GM23338 (cell line): Measurements from ENCODE around the gene CLEC3B. TPM values are rescaled to one million over a fixed set of nuclear protein-coding genes. Genes with fewer than 3 reads are reported as not detected.

Experiments used
- ATAC-seq: fragments of 200-7000 bp; cut with Tn5 transposase; 3 replicates; pipeline ENCODE4 v1.9.1; 2020
- DNase-seq: peaks from one replicate; pipeline ENCODE4 v3.0.0-alpha.2; 2015; ENCODE audit warnings: low spot score
- H2AFZ ChIP-seq: fragments of 200-600 bp; sonication (generic); 2 replicates; pipeline ENCODE4 v1.8.0; 2016; ENCODE audit warnings: antibody characterized with exemption, mild to moderate bottlenecking, moderate library complexity
- H3F3A ChIP-seq: fragments of 200-600 bp; sonication (generic); replicated peaks from 2 replicates; pipeline ENCODE4 v1.8.0; 2017; ENCODE audit warnings: antibody characterized with exemption, mixed run types, low read depth
- H3K27ac ChIP-seq: fragments of 200-600 bp; sonication (generic); 2 replicates; pipeline ENCODE4 v1.6.1; 2016; ENCODE audit warnings: low read depth
- H3K27me3 ChIP-seq: fragments of 200-600 bp; sonication (generic); 2 replicates; pipeline ENCODE4 v1.8.0; 2016; ENCODE audit warnings: mild to moderate bottlenecking, mixed run types, moderate library complexity; ENCODE audit not compliant: insufficient read depth
- H3K36me3 ChIP-seq: fragments of 200-600 bp; sonication (generic); 2 replicates; pipeline ENCODE4 v1.8.0; 2016; ENCODE audit warnings: mild to moderate bottlenecking; ENCODE audit not compliant: insufficient read depth
- H3K4me1 ChIP-seq: fragments of 200-600 bp; sonication (generic); 2 replicates; pipeline ENCODE4 v1.8.0; 2016; ENCODE audit warnings: mild to moderate bottlenecking, moderate library complexity; ENCODE audit not compliant: insufficient read depth
- H3K4me2 ChIP-seq: fragments of 200-600 bp; sonication (generic); 2 replicates; pipeline ENCODE4 v1.7.1; 2017; ENCODE audit warnings: mixed run types
- H3K4me3 ChIP-seq: fragments of 200-600 bp; sonication (generic); 2 replicates; pipeline ENCODE4 v1.6.1; 2016; ENCODE audit warnings: mixed run types
- H3K79me2 ChIP-seq: fragments of 200-600 bp; sonication (generic); replicated peaks from 2 replicates; pipeline ENCODE4 v1.8.0; 2017; ENCODE audit warnings: mild to moderate bottlenecking; ENCODE audit not compliant: insufficient read depth
- H3K9me2 ChIP-seq: fragments of 200-600 bp; sonication (generic); 2 replicates; pipeline ENCODE4 v1.8.0; 2017; ENCODE audit not compliant: insufficient read depth
- H4K20me1 ChIP-seq: fragments of 200-600 bp; sonication (generic); replicated peaks from 2 replicates; pipeline ENCODE4 v1.8.0; 2017; ENCODE audit warnings: mild to moderate bottlenecking; ENCODE audit not compliant: insufficient read depth
- H3K27ac Mint-ChIP-seq: 2 replicates; pipeline ENCODE4 v1.8.0; 2020; ENCODE audit warnings: inconsistent platforms, mild to moderate bottlenecking, moderate library complexity, mixed read lengths
- H3K27me3 Mint-ChIP-seq: 3 replicates; pipeline ENCODE4 v1.8.0; 2022; ENCODE audit warnings: low read depth, mild to moderate bottlenecking, moderate library complexity, mixed read lengths, inconsistent platforms; ENCODE audit not compliant: insufficient read depth, poor library complexity
- H3K36me3 Mint-ChIP-seq: 3 replicates; pipeline ENCODE4 v1.8.0; 2021; ENCODE audit warnings: low read depth, mild to moderate bottlenecking, inconsistent platforms, moderate library complexity, mixed read lengths
- H3K4me1 Mint-ChIP-seq: 3 replicates; pipeline ENCODE4 v1.8.0; 2020; ENCODE audit warnings: mild to moderate bottlenecking, inconsistent platforms, mixed read lengths
- H3K4me3 Mint-ChIP-seq: 3 replicates; pipeline ENCODE4 v1.8.0; 2021; ENCODE audit warnings: moderate library complexity, mild to moderate bottlenecking, inconsistent platforms, mixed read lengths
- H3K9me3 Mint-ChIP-seq: 3 replicates; pipeline ENCODE4 v1.8.0; 2020; ENCODE audit warnings: moderate library complexity, mild to moderate bottlenecking, inconsistent platforms, mixed read lengths
- CREB1 ChIP-seq: fragments of 250-450 bp; sonication (Bioruptor Pico); IDR thresholded peaks from 2 replicates; pipeline ENCODE4 v1.5.0; 2020; ENCODE audit warnings: low read depth, mild to moderate bottlenecking, moderate library complexity
- EZH2 ChIP-seq: fragments of 200-600 bp; sonication (generic); IDR thresholded peaks from one replicate; pipeline ENCODE4 v1.8.0; 2017; ENCODE audit warnings: antibody characterized with exemption, mild to moderate bottlenecking, low read depth; ENCODE audit not compliant: unreplicated experiment
- EZH2phosphoT487 ChIP-seq: fragments of 200-600 bp; sonication (generic); IDR thresholded peaks from one replicate; pipeline ENCODE4 v1.8.1; 2018; ENCODE audit warnings: antibody characterized with exemption; ENCODE audit not compliant: unreplicated experiment
- JUNB ChIP-seq: IDR thresholded peaks from one replicate; pipeline ENCODE4 v1.6.1; 2016; ENCODE audit warnings: antibody characterized with exemption; ENCODE audit not compliant: unreplicated experiment
- NANOG ChIP-seq: IDR thresholded peaks from 2 replicates; pipeline ENCODE4 v1.6.1; 2016; ENCODE audit warnings: antibody characterized with exemption, borderline replicate concordance
- POLR2AphosphoS5 ChIP-seq: IDR thresholded peaks from 2 replicates; pipeline ENCODE4 v1.6.1; 2016; ENCODE audit warnings: antibody characterized with exemption, low read depth
- STAT1 ChIP-seq: IDR thresholded peaks from one replicate; pipeline ENCODE4 v1.6.1; 2016; ENCODE audit warnings: antibody characterized with exemption; ENCODE audit not compliant: unreplicated experiment
- ZNF114 ChIP-seq: fragments of 250-450 bp; sonication (Bioruptor Pico); IDR thresholded peaks from 2 replicates; pipeline ENCODE4 v1.5.0; 2020; ENCODE audit warnings: mild to moderate bottlenecking, moderate library complexity
- ZNF331 ChIP-seq: fragments of 250-450 bp; sonication (Bioruptor Pico); IDR thresholded peaks from 2 replicates; pipeline ENCODE4 v1.5.0; 2020; ENCODE audit warnings: low read depth, mild to moderate bottlenecking, moderate library complexity
- ZNF462 ChIP-seq: fragments of 250-450 bp; sonication (Bioruptor Pico); IDR thresholded peaks from 2 replicates; pipeline ENCODE4 v1.5.0; 2020; ENCODE audit warnings: mild to moderate bottlenecking, moderate library complexity
- polyA plus RNA-seq: library from polyadenylated mRNA; unstranded; fragments of >200 nt; fragmentation: Nextera tagmentation; extraction: Ambion mirVana; gene quantifications from 2 replicates; pipeline ENCODE4 v1.2.1, GENCODE V29; 2016
- total RNA-seq: library from RNA; depleted of rRNA; stranded (reverse); fragments of >200 nt; shearing (Covaris generic); gene quantifications from 2 replicates; pipeline ENCODE4 v1.2.3, GENCODE V29; 2014
- TF ChIP-seq, protein P1 (sequence below): IDR thresholded peaks from 2 replicates; pipeline ENCODE4 v1.6.1; 2016; ENCODE audit warnings: antibody characterized with exemption
- TF ChIP-seq, protein P2 (sequence below), 2 experiments: fragments of 200-600 bp in 1 of 2; sonication (generic) in 1 of 2; conservative IDR thresholded peaks; 2 replicates each; pipeline versions ENCODE4 v1.5.1 to v1.6.1; 2016 to 2017; ENCODE audit warnings: antibody characterized with exemption in 2 of 2, low read depth in 2 of 2, mild to moderate bottlenecking in 2 of 2, moderate library complexity in 1 of 2

CLEC3B gene
- total and polyA plus RNA-seq, 2 experiments from 2014 or later = not detected

- H3K9me2 ChIP-seq = no peaks in the 10 kb centered on the region
- Mint-ChIP-seq H3K9me3 (peaks cover 8% of the 10 kb centered on the region), H3K4me3 (no peak overlapping the region), H3K27ac (no peak overlapping the region), H3K27me3 (no peaks in the 10 kb centered on the region), H3K4me1 (peaks cover under 1% of the 10 kb centered on the region; the same call in 2 of the 3 replicates), H3K36me3 (peaks cover 94% of the 10 kb centered on the region)
- no peak overlapping the region for H2AFZ ChIP-seq
- peaks cover 12% of the 10 kb centered on the region for H3K79me2 ChIP-seq
- peaks cover 12% of the 10 kb centered on the region for H4K20me1 ChIP-seq
- no peak overlapping the region for H3K4me2 ChIP-seq
- no peaks in the 10 kb centered on the region for H3K27me3 ChIP-seq
- H3K4me1 ChIP-seq = no peaks in the 10 kb centered on the region
- H3K27ac ChIP-seq = no peak overlapping the region
- H3K4me3 ChIP-seq = no peak overlapping the region
- TF ChIP-seq NANOG (no peak), ZNF114 (CRISPR knock-in tag) (no peak), STAT1 (no peak), ZNF331 (CRISPR knock-in tag) (no peak), EZH2phosphoT487 (no peak)
- TF ChIP-seq, protein P1, sequence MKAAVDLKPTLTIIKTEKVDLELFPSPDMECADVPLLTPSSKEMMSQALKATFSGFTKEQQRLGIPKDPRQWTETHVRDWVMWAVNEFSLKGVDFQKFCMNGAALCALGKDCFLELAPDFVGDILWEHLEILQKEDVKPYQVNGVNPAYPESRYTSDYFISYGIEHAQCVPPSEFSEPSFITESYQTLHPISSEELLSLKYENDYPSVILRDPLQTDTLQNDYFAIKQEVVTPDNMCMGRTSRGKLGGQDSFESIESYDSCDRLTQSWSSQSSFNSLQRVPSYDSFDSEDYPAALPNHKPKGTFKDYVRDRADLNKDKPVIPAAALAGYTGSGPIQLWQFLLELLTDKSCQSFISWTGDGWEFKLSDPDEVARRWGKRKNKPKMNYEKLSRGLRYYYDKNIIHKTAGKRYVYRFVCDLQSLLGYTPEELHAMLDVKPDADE = no peak
- TF ChIP-seq, protein P2, sequence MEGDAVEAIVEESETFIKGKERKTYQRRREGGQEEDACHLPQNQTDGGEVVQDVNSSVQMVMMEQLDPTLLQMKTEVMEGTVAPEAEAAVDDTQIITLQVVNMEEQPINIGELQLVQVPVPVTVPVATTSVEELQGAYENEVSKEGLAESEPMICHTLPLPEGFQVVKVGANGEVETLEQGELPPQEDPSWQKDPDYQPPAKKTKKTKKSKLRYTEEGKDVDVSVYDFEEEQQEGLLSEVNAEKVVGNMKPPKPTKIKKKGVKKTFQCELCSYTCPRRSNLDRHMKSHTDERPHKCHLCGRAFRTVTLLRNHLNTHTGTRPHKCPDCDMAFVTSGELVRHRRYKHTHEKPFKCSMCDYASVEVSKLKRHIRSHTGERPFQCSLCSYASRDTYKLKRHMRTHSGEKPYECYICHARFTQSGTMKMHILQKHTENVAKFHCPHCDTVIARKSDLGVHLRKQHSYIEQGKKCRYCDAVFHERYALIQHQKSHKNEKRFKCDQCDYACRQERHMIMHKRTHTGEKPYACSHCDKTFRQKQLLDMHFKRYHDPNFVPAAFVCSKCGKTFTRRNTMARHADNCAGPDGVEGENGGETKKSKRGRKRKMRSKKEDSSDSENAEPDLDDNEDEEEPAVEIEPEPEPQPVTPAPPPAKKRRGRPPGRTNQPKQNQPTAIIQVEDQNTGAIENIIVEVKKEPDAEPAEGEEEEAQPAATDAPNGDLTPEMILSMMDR (conservative IDR thresholded peaks at IDR 0.05; ENCODE audit: low read depth in 2 of 2) = no peak
- H3K36me3 ChIP-seq = peaks cover 58% of the 10 kb centered on the region
- ATAC-seq (no peak), DNase-seq (no peak)
- no peaks in the 10 kb centered on the region for H3F3A ChIP-seq
These were observed 26.3 kb upstream of the CLEC3B start for GRCh38 chr3:44999782-45000181.

DNA sequence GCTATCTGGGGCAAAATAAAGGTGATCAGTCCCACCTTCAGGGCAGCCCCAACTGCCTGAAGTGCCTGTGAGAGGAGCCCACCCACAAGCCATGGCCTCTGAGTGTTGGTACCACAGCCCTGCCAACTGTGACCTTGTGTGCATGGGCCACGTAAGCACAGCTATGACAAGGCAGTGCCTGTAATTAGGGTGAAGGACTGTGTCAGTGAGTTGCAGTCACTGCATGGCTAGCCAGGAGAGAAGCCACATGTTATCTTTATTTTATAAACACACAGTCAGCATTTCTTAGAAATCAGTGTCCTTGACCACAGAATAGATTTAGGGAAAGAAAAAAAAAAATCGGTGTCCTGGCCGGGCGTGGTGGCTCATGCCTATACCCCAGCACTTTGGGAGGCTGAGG is 25.3 kb upstream of the CLEC3B start:
- Mint-ChIP-seq H3K27ac (no peak overlapping the region), H3K4me3 (no peak overlapping the region), H3K4me1 (no peaks in the 10 kb centered on the region), H3K36me3 (peaks cover 95% of the 10 kb centered on the region), H3K9me3 (peaks cover 10% of the 10 kb centered on the region), H3K27me3 (no peaks in the 10 kb centered on the region)
- Histone ChIP-seq H2AFZ (no peak overlapping the region), H3K36me3 (peaks cover 67% of the 10 kb centered on the region), H3K79me2 (peaks cover 3% of the 10 kb centered on the region), H3K4me3 (no peak overlapping the region), H3F3A (no peaks in the 10 kb centered on the region), H3K27ac (no peak overlapping the region), H3K9me2 (no peaks in the 10 kb centered on the region), H3K27me3 (no peaks in the 10 kb centered on the region), H3K4me2 (no peak overlapping the region), H4K20me1 (peaks cover 12% of the 10 kb centered on the region), H3K4me1 (no peaks in the 10 kb centered on the region)
- DNase-seq (no peak), ATAC-seq (no peak)
- TF ChIP-seq, protein P1 = no peak
- TF ChIP-seq ZNF114 (CRISPR knock-in tag) (no peak), ZNF462 (CRISPR knock-in tag) (no peak), EZH2phosphoT487 (no peak), POLR2AphosphoS5 (no peak), JUNB (no peak), CREB1 (CRISPR knock-in tag) (no peak), ZNF331 (CRISPR knock-in tag) (no peak), EZH2 (no peak), NANOG (no peak), STAT1 (no peak)
